HEK293 (cell line): ENCODE data around the gene WDR7.

Experiments used
- CTCF ChIA-PET: fragments of 350-600 bp; formaldehyde crosslinking; extraction: SDS; loops from one replicate; lab custom pipeline; 2021; ENCODE audit warnings: antibody characterized with exemption; lab: Yijun Ruan, JAX
- POLR2A ChIA-PET: fragments of 300-600 bp; formaldehyde crosslinking; extraction: SDS; loops from one replicate; lab custom pipeline; 2020; ENCODE audit warnings: antibody characterized with exemption, inconsistent platforms; lab: Yijun Ruan, JAX
- H3K27ac ChIP-seq: fragments of 200-500 bp; sonication (Bioruptor generic); 2 replicates; pipeline ENCODE4 v1.5.1; 2014; ENCODE audit warnings: low read depth, low read length, control low read depth, inconsistent platforms; ENCODE audit errors: extremely low read depth
- H3K36me3 ChIP-seq, 2 experiments: fragments of 200-500 bp in 1 of 2; sonication (Bioruptor generic) in 1 of 2; 1 replicate in 1 of 2; 2 replicates in 1 of 2; pipeline ENCODE4 v1.5.1; 2014 to 2017; ENCODE audit warnings: inconsistent platforms in 2 of 2, low read length in 2 of 2; ENCODE audit not compliant: control insufficient read depth in 2 of 2, insufficient read depth in 1 of 2
- H3K4me1 ChIP-seq: fragments of 200-500 bp; sonication (Bioruptor generic); 2 replicates; pipeline ENCODE4 v1.5.1; 2014; ENCODE audit warnings: mild to moderate bottlenecking, low read length, inconsistent platforms; ENCODE audit not compliant: control insufficient read depth, insufficient read depth
- H3K4me3 ChIP-seq: 2 replicates; pipeline ENCODE4 v1.5.1; 2011; ENCODE audit warnings: low read depth, mild to moderate bottlenecking, control low read depth, low read length, moderate library complexity
- H3K9me3 ChIP-seq: fragments of 200-500 bp; sonication (Bioruptor generic); 2 replicates; pipeline ENCODE4 v1.5.1; 2014; ENCODE audit warnings: low read depth, low read length, inconsistent platforms; ENCODE audit not compliant: control insufficient read depth, insufficient read depth
- ELK4 ChIP-seq: IDR thresholded peaks from 2 replicates; pipeline ENCODE4 v1.6.1; 2011; ENCODE audit warnings: mild to moderate bottlenecking, low read depth, low read length, borderline replicate concordance
- FEZF1 ChIP-seq: fragments of 450-650 bp; formaldehyde crosslinking; IDR thresholded peaks from 2 replicates; pipeline ENCODE4 v1.5.1; 2016; ENCODE audit warnings: missing biosample characterization, missing genetic modification characterization
- GLI2 ChIP-seq: fragments of 450-650 bp; formaldehyde crosslinking; IDR thresholded peaks from 2 replicates; pipeline ENCODE4; 2017; ENCODE audit warnings: missing biosample characterization, missing genetic modification characterization, low read depth, borderline replicate concordance
- KLF10 ChIP-seq: fragments of 450-650 bp; IDR thresholded peaks from 2 replicates; pipeline ENCODE4 v1.5.1; 2018; ENCODE audit warnings: missing biosample characterization, mild to moderate bottlenecking, missing genetic modification characterization
- MEIS1 ChIP-seq: sonication (generic); formaldehyde crosslinking; IDR thresholded peaks from 2 replicates; pipeline ENCODE4 v1.8.1; 2022; ENCODE audit warnings: missing genetic modification reagents, mild to moderate bottlenecking, borderline replicate concordance
- PATZ1 ChIP-seq: fragments of 450-650 bp; formaldehyde crosslinking; IDR thresholded peaks from 2 replicates; pipeline ENCODE4 v1.5.1; 2016; ENCODE audit warnings: missing biosample characterization, missing genetic modification characterization
- SETDB1 ChIP-seq: IDR thresholded peaks from one replicate; pipeline ENCODE4 v1.6.1; 2017; ENCODE audit warnings: mild to moderate bottlenecking, low read length, moderate library complexity, mixed read lengths; ENCODE audit not compliant: insufficient read length
- YY1 ChIP-seq: fragments of 450-650 bp; formaldehyde crosslinking; IDR thresholded peaks from 2 replicates; pipeline ENCODE4 v1.5.1; 2018; ENCODE audit warnings: missing biosample characterization, missing genetic modification characterization
- ZBTB1 ChIP-seq: fragments of 450-650 bp; formaldehyde crosslinking; IDR thresholded peaks from 2 replicates; pipeline ENCODE4 v1.5.1; 2016; ENCODE audit warnings: missing biosample characterization, missing genetic modification characterization
- ZBTB26 ChIP-seq: fragments of 450-650 bp; formaldehyde crosslinking; optimal IDR thresholded peaks from 2 replicates; pipeline ENCODE3; 2016; ENCODE audit warnings: missing biosample characterization, mild to moderate bottlenecking, missing genetic modification characterization
- ZBTB6 ChIP-seq: fragments of 450-650 bp; formaldehyde crosslinking; IDR thresholded peaks from 2 replicates; pipeline ENCODE4 v1.5.1; 2017; ENCODE audit warnings: missing biosample characterization, missing genetic modification characterization
- ZBTB8A ChIP-seq: fragments of 450-650 bp; formaldehyde crosslinking; IDR thresholded peaks from 2 replicates; pipeline ENCODE4 v1.5.1; 2016; ENCODE audit warnings: missing biosample characterization, missing genetic modification characterization
- ZFP37 ChIP-seq: fragments of 450-650 bp; formaldehyde crosslinking; IDR thresholded peaks from 2 replicates; pipeline ENCODE4 v1.5.1; 2016; ENCODE audit warnings: missing biosample characterization, missing genetic modification characterization
- ZNF214 ChIP-seq: fragments of 450-650 bp; formaldehyde crosslinking; IDR thresholded peaks from 2 replicates; pipeline ENCODE4 v1.5.1; 2017; ENCODE audit warnings: missing biosample characterization, mild to moderate bottlenecking, missing genetic modification characterization, borderline replicate concordance
- ZNF23 ChIP-seq: fragments of 450-650 bp; formaldehyde crosslinking; IDR thresholded peaks from 2 replicates; pipeline ENCODE4 v1.5.1; 2016; ENCODE audit warnings: missing biosample characterization, missing genetic modification characterization, borderline replicate concordance
- ZNF24 ChIP-seq: fragments of 450-650 bp; formaldehyde crosslinking; IDR thresholded peaks from 2 replicates; pipeline ENCODE4 v1.5.1; 2016; ENCODE audit warnings: missing biosample characterization, missing genetic modification characterization
- ZNF248 ChIP-seq: fragments of 450-650 bp; formaldehyde crosslinking; IDR thresholded peaks from 2 replicates; pipeline ENCODE4 v1.5.1; 2017; ENCODE audit warnings: missing biosample characterization, missing genetic modification characterization
- ZNF311 ChIP-seq: fragments of 450-650 bp; formaldehyde crosslinking; IDR thresholded peaks from 2 replicates; pipeline ENCODE4 v1.5.1; 2017; ENCODE audit warnings: missing biosample characterization, missing genetic modification characterization, borderline replicate concordance
- ZNF404 ChIP-seq: fragments of 450-650 bp; formaldehyde crosslinking; IDR thresholded peaks from 2 replicates; pipeline ENCODE4 v1.5.1; 2017; ENCODE audit warnings: missing biosample characterization, missing genetic modification characterization
- ZNF449 ChIP-seq: fragments of 450-650 bp; formaldehyde crosslinking; IDR thresholded peaks from 2 replicates; pipeline ENCODE4 v1.5.1; 2017; ENCODE audit warnings: missing biosample characterization, mild to moderate bottlenecking, missing genetic modification characterization, moderate library complexity
- ZNF473 ChIP-seq: fragments of 450-650 bp; formaldehyde crosslinking; IDR thresholded peaks from 2 replicates; pipeline ENCODE4 v1.5.1; 2017; ENCODE audit warnings: missing biosample characterization, missing genetic modification characterization
- ZNF544 ChIP-seq: fragments of 450-650 bp; formaldehyde crosslinking; IDR thresholded peaks from 2 replicates; pipeline ENCODE4 v1.5.0; 2017; ENCODE audit warnings: missing biosample characterization, missing genetic modification characterization
- ZNF623 ChIP-seq: fragments of 450-650 bp; formaldehyde crosslinking; IDR thresholded peaks from 2 replicates; pipeline ENCODE4 v1.5.1; 2016; ENCODE audit warnings: missing biosample characterization, missing genetic modification characterization
- ZNF692 ChIP-seq: fragments of 450-650 bp; formaldehyde crosslinking; IDR thresholded peaks from 2 replicates; pipeline ENCODE4 v1.5.1; 2016; ENCODE audit warnings: missing biosample characterization, missing genetic modification characterization
- ZNF707 ChIP-seq: fragments of 450-650 bp; formaldehyde crosslinking; IDR thresholded peaks from 2 replicates; pipeline ENCODE4 v1.5.1; 2016; ENCODE audit warnings: missing biosample characterization, missing genetic modification characterization
- ZNF76 ChIP-seq: fragments of 450-650 bp; formaldehyde crosslinking; IDR thresholded peaks from 2 replicates; pipeline ENCODE4; 2016; ENCODE audit warnings: low read depth, missing biosample characterization, missing genetic modification characterization, borderline replicate concordance
- ZNF777 ChIP-seq: fragments of 450-650 bp; formaldehyde crosslinking; IDR thresholded peaks from 2 replicates; pipeline ENCODE4 v1.5.1; 2017; ENCODE audit warnings: missing biosample characterization, missing genetic modification characterization, borderline replicate concordance
- ZNF837 ChIP-seq: fragments of 450-650 bp; formaldehyde crosslinking; IDR thresholded peaks from 2 replicates; pipeline ENCODE4 v1.5.1; 2016; ENCODE audit warnings: missing biosample characterization, missing genetic modification characterization

WDR7 gene

GRCh38 chr18:56986829-56987228 is 335.7 kb downstream of the WDR7 start:
- TF ChIP-seq ZBTB1 (no peak), ZNF214 (tag by site-specific recombination) (no peak), ZNF311 (no peak), ZNF777 (no peak), ZBTB8A (no peak), PATZ1 (no peak), ZBTB6 (tag by site-specific recombination) (no peak), ZNF23 (tag by site-specific recombination) (no peak), ZNF24 (no peak), SETDB1 (no peak), ZNF707 (tag by site-specific recombination) (no peak), MEIS1 (no peak)
- TF ChIP-seq, all 188 proteins: peak for 0
- CTCF ChIA-PET: no interaction called here
- POLR2A ChIA-PET: no interaction called here
- Histone ChIP-seq H3K4me3 (no peak overlapping the region), H3K27ac (no peak overlapping the region), H3K36me3 (no peaks in the 10 kb centered on the region), H3K9me3 (no peaks in the 10 kb centered on the region), H3K4me1 (peaks cover 21% of the 10 kb centered on the region)

GRCh38 chr18:56987236-56987635 is 336.1 kb downstream of the WDR7 start:
- peaks cover 21% of the 10 kb centered on the region for H3K4me1 ChIP-seq
- no peaks in the 10 kb centered on the region for H3K36me3 ChIP-seq
- ChIA-PET POLR2A (no interaction called here), CTCF (no interaction called here)
- H3K27ac ChIP-seq: no peak overlapping the region
- no peaks in the 10 kb centered on the region for H3K9me3 ChIP-seq
- H3K4me3 ChIP-seq: no peak overlapping the region
- TF ChIP-seq ZNF692 (no peak), ZNF837 (tag by site-specific recombination) (no peak), ZNF248 (tag by site-specific recombination) (no peak), ZNF623 (tag by site-specific recombination) (no peak), ELK4 (no peak), GLI2 (tag by site-specific recombination) (no peak), ZNF404 (tag by site-specific recombination) (no peak), ZNF544 (no peak), ZNF76 (no peak), ZNF449 (tag by site-specific recombination) (no peak), ZFP37 (tag by site-specific recombination) (no peak), FEZF1 (tag by site-specific recombination) (no peak), KLF10 (tag by site-specific recombination) (no peak), ZNF473 (no peak), ZBTB26 (tag by site-specific recombination) (no peak), ZNF23 (tag by site-specific recombination) (no peak), YY1 (tag by site-specific recombination) (no peak)
